OCI-LY3 (cell line): Measurements from ENCODE around the gene SEMA5A.

Experiments used
- H2AFZ ChIP-seq: fragments of 200-600, 300-600 bp; shearing (Covaris generic); 2 replicates; pipeline ENCODE4 v1.6.0; 2014; ENCODE audit warnings: antibody characterized with exemption, low read depth, low read length
- H3K27ac ChIP-seq: fragments of 200-600, 300-600 bp; sonication (generic); 2 replicates; pipeline ENCODE4 v1.5.1; 2014; ENCODE audit warnings: mild to moderate bottlenecking, low read length, moderate library complexity, mixed read lengths
- H3K27me3 ChIP-seq: fragments of 200-600, 300-600 bp; sonication (generic); 2 replicates; pipeline ENCODE4 v1.6.1; 2014; ENCODE audit warnings: low read depth, low read length, mixed read lengths
- H3K36me3 ChIP-seq: fragments of 200-600, 300-600 bp; sonication (generic); replicated peaks from 2 replicates; pipeline ENCODE3; 2014; ENCODE audit warnings: low read depth, low read length, mixed read lengths
- H3K4me1 ChIP-seq: fragments of 300-600, 200-600 bp; sonication (generic); 2 replicates; pipeline ENCODE4 v1.6.1; 2014; ENCODE audit warnings: low read length, mixed read lengths
- H3K4me2 ChIP-seq: fragments of 200-600, 300-600 bp; sonication (generic); 2 replicates; pipeline ENCODE4 v1.6.1; 2014; ENCODE audit warnings: low read length, mixed read lengths
- H3K4me3 ChIP-seq: fragments of 300-600, 200-600 bp; sonication (generic); 2 replicates; pipeline ENCODE4 v1.5.1; 2014; ENCODE audit warnings: antibody characterized with exemption, mild to moderate bottlenecking, low read length, moderate library complexity
- H3K79me2 ChIP-seq: fragments of 300-600, 200-600 bp; shearing (Covaris generic); 2 replicates; pipeline ENCODE4 v1.6.1; 2014; ENCODE audit warnings: mild to moderate bottlenecking, low read length, mixed read lengths
- H3K9ac ChIP-seq: fragments of 300-600, 200-600 bp; shearing (Covaris generic); 2 replicates; pipeline ENCODE4 v1.6.0; 2014; ENCODE audit warnings: mild to moderate bottlenecking, low read length, moderate library complexity
- H3K9me3 ChIP-seq: fragments of 200-600, 300-600 bp; shearing (Covaris generic); 2 replicates; pipeline ENCODE4 v1.6.1; 2014; ENCODE audit warnings: low read length, mixed read lengths; ENCODE audit not compliant: insufficient read depth
- H4K20me1 ChIP-seq: fragments of 200-600, 300-600 bp; sonication (generic); 2 replicates; pipeline ENCODE4 v1.6.1; 2016; ENCODE audit warnings: low read length, mixed read lengths; ENCODE audit not compliant: insufficient read depth
- CTCF ChIP-seq: fragments of 200-600, 300-600 bp; sonication (generic); IDR thresholded peaks from 2 replicates; pipeline ENCODE4 v1.5.1; 2014; ENCODE audit warnings: antibody characterized with exemption, low read length, low read depth
- EZH2phosphoT487 ChIP-seq: fragments of 200-600 bp; shearing (Covaris generic); IDR thresholded peaks from 2 replicates; pipeline ENCODE4 v1.6.1; 2018; ENCODE audit warnings: antibody characterized with exemption, mixed run types, low read depth

Gene SEMA5A

GRCh38 chr5:9313751-9314150 is 232.1 kb downstream of the SEMA5A start:
- no peak overlapping the region for H3K27ac ChIP-seq
- no peak overlapping the region for H3K4me2 ChIP-seq
- H3K79me2 ChIP-seq, result no peaks in the 10 kb centered on the region
- H2AFZ ChIP-seq, result no peak overlapping the region
- no peak overlapping the region for H3K9ac ChIP-seq
- H3K4me3 ChIP-seq, result no peak overlapping the region
- no peaks in the 10 kb centered on the region for H4K20me1 ChIP-seq
- no peak for TF ChIP-seq CTCF
- TF ChIP-seq EZH2phosphoT487, result no peak
- H3K36me3 ChIP-seq, result no peaks in the 10 kb centered on the region
- H3K4me1 ChIP-seq, result no peaks in the 10 kb centered on the region
- H3K9me3 ChIP-seq, result no peaks in the 10 kb centered on the region
- no peaks in the 10 kb centered on the region for H3K27me3 ChIP-seq

- Histone ChIP-seq H3K4me2 (no peak overlapping the region), H3K27ac (no peak overlapping the region), H3K9ac (no peak overlapping the region), H3K4me3 (no peak overlapping the region), H3K4me1 (no peaks in the 10 kb centered on the region), H3K79me2 (no peaks in the 10 kb centered on the region), H4K20me1 (no peaks in the 10 kb centered on the region), H2AFZ (no peak overlapping the region), H3K36me3 (no peaks in the 10 kb centered on the region), H3K9me3 (no peaks in the 10 kb centered on the region), H3K27me3 (no peaks in the 10 kb centered on the region)
- TF ChIP-seq EZH2phosphoT487 (no peak), CTCF (no peak)
Observed at GRCh38 chr5:9307150-9307549, 238.7 kb downstream of the SEMA5A start.

- no peak overlapping the region for H3K4me3 ChIP-seq
- no peaks in the 10 kb centered on the region for H4K20me1 ChIP-seq
- H3K36me3 ChIP-seq, result no peaks in the 10 kb centered on the region
- H3K9ac ChIP-seq, result no peak overlapping the region
- no peaks in the 10 kb centered on the region for H3K27me3 ChIP-seq
- no peaks in the 10 kb centered on the region for H3K79me2 ChIP-seq
- H3K27ac ChIP-seq, result no peak overlapping the region
- H3K4me2 ChIP-seq, result no peak overlapping the region
- TF ChIP-seq CTCF (no peak), EZH2phosphoT487 (no peak)
- no peaks in the 10 kb centered on the region for H3K9me3 ChIP-seq
- no peak overlapping the region for H2AFZ ChIP-seq
- H3K4me1 ChIP-seq, result no peaks in the 10 kb centered on the region
Observed at GRCh38 chr5:9302218-9302617, 243.7 kb downstream of the SEMA5A start.

- Histone ChIP-seq H3K27ac (no peak overlapping the region), H3K4me2 (no peak overlapping the region), H3K9ac (no peak overlapping the region), H3K9me3 (no peaks in the 10 kb centered on the region), H3K4me1 (no peaks in the 10 kb centered on the region), H3K79me2 (no peaks in the 10 kb centered on the region), H3K4me3 (no peak overlapping the region), H3K36me3 (no peaks in the 10 kb centered on the region), H3K27me3 (no peaks in the 10 kb centered on the region), H4K20me1 (no peaks in the 10 kb centered on the region), H2AFZ (no peak overlapping the region)
- no peak for TF ChIP-seq EZH2phosphoT487
- no peak for TF ChIP-seq CTCF
Observed at GRCh38 chr5:9301200-9301599, 244.7 kb downstream of the SEMA5A start.
